SU-DHL-6 (cell line): Measurements from ENCODE around the gene HES4.

Experiments
- H2AFZ ChIP-seq: fragments of 200-600 bp; sonication (generic); 2 replicates; pipeline ENCODE4 v1.6.1; 2014; ENCODE audit warnings: low read depth, mild to moderate bottlenecking, moderate library complexity, mixed read lengths, antibody characterized with exemption, low read length; ENCODE audit not compliant: severe bottlenecking
- H3F3A ChIP-seq: fragments of 200-600 bp; shearing (Covaris generic); 2 replicates; pipeline ENCODE4 v1.6.0; 2016; ENCODE audit warnings: antibody characterized with exemption, mild to moderate bottlenecking; ENCODE audit not compliant: insufficient read depth
- H3K27ac ChIP-seq: fragments of 200-600 bp; sonication (generic); 2 replicates; pipeline ENCODE4 v1.5.1; 2016; ENCODE audit warnings: low read depth, mild to moderate bottlenecking, low read length, moderate library complexity, mixed read lengths
- H3K27me3 ChIP-seq: fragments of 200-600 bp; sonication (generic), shearing (Covaris generic); 2 replicates; pipeline ENCODE4 v1.6.0; 2014; ENCODE audit warnings: mild to moderate bottlenecking, low read length
- H3K36me3 ChIP-seq: fragments of 200-600 bp; sonication (generic); 2 replicates; pipeline ENCODE4 v1.6.1; 2014; ENCODE audit warnings: mild to moderate bottlenecking, low read length, mixed read lengths
- H3K4me2 ChIP-seq: fragments of 300-600, 200-600 bp; shearing (Covaris generic), sonication (generic); 2 replicates; pipeline ENCODE4 v1.6.0; 2014; ENCODE audit warnings: low read length, low read depth, mild to moderate bottlenecking; ENCODE audit not compliant: poor library complexity, severe bottlenecking
- H3K4me3 ChIP-seq: fragments of 200-600 bp; sonication (generic); 2 replicates; pipeline ENCODE4 v1.5.1; 2014; ENCODE audit warnings: antibody characterized with exemption, low read length, mild to moderate bottlenecking, mixed read lengths; ENCODE audit not compliant: insufficient read depth, poor library complexity, severe bottlenecking
- H3K79me2 ChIP-seq: fragments of 200-600 bp; sonication (generic); 2 replicates; pipeline ENCODE4 v1.6.1; 2014; ENCODE audit warnings: mild to moderate bottlenecking, low read length, moderate library complexity; ENCODE audit not compliant: insufficient read depth
- H3K9ac ChIP-seq: fragments of 200-600 bp; sonication (generic); 2 replicates; pipeline ENCODE4 v1.7.0; 2014; ENCODE audit warnings: mild to moderate bottlenecking, low read length
- H3K9me2 ChIP-seq: fragments of 200-600 bp; sonication (generic); replicated peaks from 2 replicates; pipeline ENCODE4 v1.6.1; 2014; ENCODE audit warnings: low read length; ENCODE audit not compliant: insufficient read depth
- H3K9me3 ChIP-seq: fragments of 200-600 bp; sonication (generic); 2 replicates; pipeline ENCODE4 v1.6.1; 2014; ENCODE audit warnings: low read length, mixed read lengths; ENCODE audit not compliant: insufficient read depth
- H4K20me1 ChIP-seq: fragments of 200-600 bp; sonication (generic); 2 replicates; pipeline ENCODE4 v1.6.1; 2014; ENCODE audit warnings: low read depth, mild to moderate bottlenecking, antibody characterized with exemption, low read length, moderate library complexity, mixed read lengths
- CTCF ChIP-seq: fragments of 200-600 bp; sonication (generic); IDR thresholded peaks from one replicate; pipeline ENCODE4 v1.5.1; 2017; ENCODE audit warnings: antibody characterized with exemption, mild to moderate bottlenecking, low read length, moderate library complexity; ENCODE audit not compliant: insufficient read depth, poor library complexity, severe bottlenecking
- EZH2phosphoT487 ChIP-seq: fragments of 200-600 bp; sonication (generic), shearing (Covaris generic); conservative IDR thresholded peaks from 2 replicates; pipeline ENCODE4 v1.6.1; 2018; ENCODE audit warnings: mild to moderate bottlenecking, antibody characterized with exemption, low read length, moderate library complexity, mixed read lengths

HES4 gene

GRCh38 chr1:1021920-1022259 is 22.0 kb upstream of the HES4 start:
- Histone ChIP-seq H3K27me3 (no peaks in the 10 kb centered on the region), H3K4me2 (no peak overlapping the region), H2AFZ (no peak overlapping the region), H3K9me2 (no peaks in the 10 kb centered on the region), H4K20me1 (no peaks in the 10 kb centered on the region), H3K79me2 (no peaks in the 10 kb centered on the region), H3K27ac (no peak overlapping the region), H3F3A (no peaks in the 10 kb centered on the region), H3K9me3 (no peaks in the 10 kb centered on the region), H3K4me3 (no peak overlapping the region), H3K36me3 (no peaks in the 10 kb centered on the region), H3K9ac (no peak overlapping the region)
- TF ChIP-seq EZH2phosphoT487 (no peak), CTCF (no peak)

- no peak for TF ChIP-seq EZH2phosphoT487
- no peak for TF ChIP-seq CTCF
- H3K4me2 ChIP-seq, result no peak overlapping the region
- no peak overlapping the region for H2AFZ ChIP-seq
- H3K27ac ChIP-seq, result no peak overlapping the region
- H3K36me3 ChIP-seq, result no peaks in the 10 kb centered on the region
- H3K4me3 ChIP-seq, result no peak overlapping the region
- no peaks in the 10 kb centered on the region for H3K27me3 ChIP-seq
- H3K9ac ChIP-seq, result no peak overlapping the region
- H3F3A ChIP-seq, result no peaks in the 10 kb centered on the region
- H3K9me3 ChIP-seq, result no peaks in the 10 kb centered on the region
- H3K9me2 ChIP-seq, result no peaks in the 10 kb centered on the region
- no peaks in the 10 kb centered on the region for H3K79me2 ChIP-seq
- no peaks in the 10 kb centered on the region for H4K20me1 ChIP-seq
Measured at GRCh38 chr1:1021010-1021919, 21.4 kb upstream of the HES4 start.

GRCh38 chr1:1020415-1021009 is 20.6 kb upstream of the HES4 start:
- no peaks in the 10 kb centered on the region for H3K27me3 ChIP-seq
- H2AFZ ChIP-seq, result no peak overlapping the region
- H3K9ac ChIP-seq, result no peak overlapping the region
- H3K4me3 ChIP-seq, result no peak overlapping the region
- H4K20me1 ChIP-seq, result no peaks in the 10 kb centered on the region
- no peaks in the 10 kb centered on the region for H3F3A ChIP-seq
- H3K36me3 ChIP-seq, result no peaks in the 10 kb centered on the region
- H3K9me2 ChIP-seq, result no peaks in the 10 kb centered on the region
- no peak overlapping the region for H3K4me2 ChIP-seq
- H3K27ac ChIP-seq, result no peak overlapping the region
- H3K79me2 ChIP-seq, result no peaks in the 10 kb centered on the region
- no peaks in the 10 kb centered on the region for H3K9me3 ChIP-seq
- TF ChIP-seq EZH2phosphoT487 (no peak), CTCF (no peak)
